A673 (cell line): Measurements from ENCODE around the gene DRD4. TPM values are rescaled to one million over a fixed set of nuclear protein-coding genes. Genes with fewer than 3 reads are reported as not detected.

ENCODE experiments used
- BruUV-seq: library from RNA; stranded (reverse); fragments of 400-500 nt; replicated peaks from 2 replicates; lab custom pipeline; 2021; lab: Mats Ljungman, UMichigan
- CTCF ChIA-PET: fragments of 300-600 bp; sonication (Branson Sonifier 250); formaldehyde crosslinking; loops from one replicate; lab custom pipeline; 2022; ENCODE audit warnings: antibody characterized with exemption; lab: Charles Lee
- POLR2A ChIA-PET: fragments of 300-600 bp; sonication (Branson Sonifier 250); formaldehyde crosslinking; loops from one replicate; lab custom pipeline; 2022; ENCODE audit warnings: antibody characterized with exemption; ENCODE audit not compliant: low non-redundant PET; lab: Charles Lee
- DNase-seq: peaks from one replicate; pipeline ENCODE4 v3.0.0-alpha.2; 2015; ENCODE audit warnings: low spot score
- H3K27ac ChIP-seq: fragments of 200-600 bp; sonication (generic); 2 replicates; pipeline ENCODE4 v1.5.1; 2016; ENCODE audit warnings: mixed run types, low read depth, mild to moderate bottlenecking, mixed read lengths, antibody characterized with exemption, low read length; ENCODE audit not compliant: poor library complexity, severe bottlenecking
- H3K27me3 ChIP-seq: fragments of 200-600 bp; sonication (generic); replicated peaks from 2 replicates; pipeline ENCODE4 v1.6.1; 2017; ENCODE audit warnings: mixed run types, low read depth, mild to moderate bottlenecking, mixed read lengths, antibody characterized with exemption, low read length; ENCODE audit not compliant: insufficient read depth, poor library complexity
- H3K36me3 ChIP-seq: fragments of 200-600 bp; sonication (generic); 2 replicates; pipeline ENCODE4 v1.6.1; 2016; ENCODE audit warnings: mixed run types, mild to moderate bottlenecking, mixed read lengths, antibody characterized with exemption, low read length; ENCODE audit not compliant: insufficient read depth, poor library complexity, severe bottlenecking
- H3K4me1 ChIP-seq: fragments of 200-600 bp; sonication (generic); 2 replicates; pipeline ENCODE4 v1.6.1; 2017; ENCODE audit warnings: mixed run types, mild to moderate bottlenecking, mixed read lengths, antibody characterized with exemption, low read length; ENCODE audit not compliant: insufficient read depth, poor library complexity, severe bottlenecking
- H3K4me3 ChIP-seq: fragments of 200-600 bp; sonication (generic); 2 replicates; pipeline ENCODE4 v1.5.1; 2016; ENCODE audit warnings: low read depth, mixed run types, mild to moderate bottlenecking, mixed read lengths, low read length; ENCODE audit not compliant: poor library complexity, severe bottlenecking
- H3K9me3 ChIP-seq: fragments of 200-600 bp; sonication (generic); 2 replicates; pipeline ENCODE4 v1.6.1; 2016; ENCODE audit warnings: mixed run types, low read depth, mild to moderate bottlenecking, mixed read lengths, antibody characterized with exemption, low read length; ENCODE audit not compliant: poor library complexity, severe bottlenecking
- EZH2 ChIP-seq: fragments of 200-600 bp; sonication (generic); IDR thresholded peaks from 2 replicates; pipeline ENCODE4 v1.6.1; 2017; ENCODE audit warnings: borderline replicate concordance, low read depth, mild to moderate bottlenecking, mixed read lengths, antibody characterized with exemption, low read length; ENCODE audit not compliant: poor library complexity, severe bottlenecking
- intact Hi-C: fragments of 100-400 bp; cut with micrococcal nuclease; formaldehyde crosslinking; loops from one replicate; pipeline ENCODE4 v1.10.0; 2022; ENCODE audit not compliant: unreplicated experiment
- total RNA-seq: library from RNA; stranded (reverse); gene quantifications from 2 replicates; pipeline ENCODE4 v1.2.3, GENCODE V29; 2021
- TF ChIP-seq, protein P1 (sequence below): fragments of 300-800, 200-600 bp; sonication (generic); conservative IDR thresholded peaks from 2 replicates; pipeline ENCODE4 v1.5.1; 2017; ENCODE audit warnings: low read depth, mild to moderate bottlenecking, antibody characterized with exemption, low read length, moderate library complexity, mixed read lengths

The DRD4 gene
- total RNA-seq, 1 experiment from 2014 or later: 3.0 TPM

DNA sequence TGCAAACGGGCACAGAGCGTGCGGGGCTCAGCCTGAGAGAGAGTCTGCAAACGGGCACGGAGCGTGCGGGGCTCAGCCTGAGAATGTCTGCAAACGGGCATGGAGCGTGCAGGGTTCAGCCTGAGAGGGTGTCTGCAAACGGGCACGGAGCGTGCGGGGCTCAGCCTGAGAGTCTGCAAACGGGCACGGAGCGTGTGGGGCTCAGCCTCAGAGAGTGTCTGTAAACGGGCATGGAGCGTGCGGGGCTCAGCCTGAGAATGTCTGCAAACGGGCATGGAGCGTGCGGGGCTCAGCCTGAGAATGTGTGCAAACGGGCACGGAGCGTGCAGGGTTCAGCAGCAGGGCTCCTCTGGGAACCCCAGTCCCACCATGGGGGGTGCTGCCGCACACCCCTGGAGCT lies 47.3 kb upstream of the DRD4 start:
- intact Hi-C loops: no loop called here
- no peaks in the 10 kb centered on the region for H3K4me1 ChIP-seq
- CTCF ChIA-PET: no interaction called here
- peaks cover 59% of the 10 kb centered on the region for H3K36me3 ChIP-seq
- no TSS peak for BruUV-seq
- H3K4me3 ChIP-seq: no peak overlapping the region
- no peaks in the 10 kb centered on the region for H3K27me3 ChIP-seq
- no peak for DNase-seq
- POLR2A ChIA-PET: no interaction called here
- no peaks in the 10 kb centered on the region for H3K9me3 ChIP-seq
- no peak for TF ChIP-seq EZH2
- TF ChIP-seq, protein P1, sequence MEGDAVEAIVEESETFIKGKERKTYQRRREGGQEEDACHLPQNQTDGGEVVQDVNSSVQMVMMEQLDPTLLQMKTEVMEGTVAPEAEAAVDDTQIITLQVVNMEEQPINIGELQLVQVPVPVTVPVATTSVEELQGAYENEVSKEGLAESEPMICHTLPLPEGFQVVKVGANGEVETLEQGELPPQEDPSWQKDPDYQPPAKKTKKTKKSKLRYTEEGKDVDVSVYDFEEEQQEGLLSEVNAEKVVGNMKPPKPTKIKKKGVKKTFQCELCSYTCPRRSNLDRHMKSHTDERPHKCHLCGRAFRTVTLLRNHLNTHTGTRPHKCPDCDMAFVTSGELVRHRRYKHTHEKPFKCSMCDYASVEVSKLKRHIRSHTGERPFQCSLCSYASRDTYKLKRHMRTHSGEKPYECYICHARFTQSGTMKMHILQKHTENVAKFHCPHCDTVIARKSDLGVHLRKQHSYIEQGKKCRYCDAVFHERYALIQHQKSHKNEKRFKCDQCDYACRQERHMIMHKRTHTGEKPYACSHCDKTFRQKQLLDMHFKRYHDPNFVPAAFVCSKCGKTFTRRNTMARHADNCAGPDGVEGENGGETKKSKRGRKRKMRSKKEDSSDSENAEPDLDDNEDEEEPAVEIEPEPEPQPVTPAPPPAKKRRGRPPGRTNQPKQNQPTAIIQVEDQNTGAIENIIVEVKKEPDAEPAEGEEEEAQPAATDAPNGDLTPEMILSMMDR: no peak
- H3K27ac ChIP-seq: no peak overlapping the region

DNA sequence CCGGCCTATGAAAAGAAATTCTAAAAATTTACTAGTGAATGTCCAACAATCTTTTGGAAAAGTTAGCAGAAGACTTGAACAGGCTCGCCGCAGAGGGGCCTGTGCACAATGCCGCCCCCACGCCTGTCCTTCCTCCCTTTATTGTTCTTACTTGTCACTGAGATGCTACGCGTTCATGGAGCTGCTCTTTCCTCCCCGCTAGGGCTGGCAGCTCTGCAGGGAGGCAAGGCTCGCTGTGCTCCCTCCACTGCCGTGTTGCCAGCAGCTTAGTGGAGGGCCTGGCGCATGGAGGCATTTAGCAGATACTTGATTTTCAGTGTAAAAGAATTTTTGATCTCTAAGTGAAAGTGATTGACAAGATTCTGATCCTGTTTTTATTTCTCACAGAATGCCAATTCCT lies 46.1 kb upstream of the DRD4 start:
- DNase-seq: no peak
- peaks cover 62% of the 10 kb centered on the region for H3K36me3 ChIP-seq
- H3K4me1 ChIP-seq: no peaks in the 10 kb centered on the region
- POLR2A ChIA-PET: interaction anchor here (0.7 kb wide), 1 partner anchor 27 kb away, joined by 10 read pairs; no protein-coding TSS in a partner anchor
- H3K4me3 ChIP-seq: no peak overlapping the region
- BruUV-seq: no TSS peak
- no peaks in the 10 kb centered on the region for H3K27me3 ChIP-seq
- TF ChIP-seq, protein P1: no peak
- TF ChIP-seq EZH2: no peak
- H3K9me3 ChIP-seq: no peaks in the 10 kb centered on the region
- no peak overlapping the region for H3K27ac ChIP-seq
- CTCF ChIA-PET: no interaction called here
- intact Hi-C loops: no loop called here

DNA sequence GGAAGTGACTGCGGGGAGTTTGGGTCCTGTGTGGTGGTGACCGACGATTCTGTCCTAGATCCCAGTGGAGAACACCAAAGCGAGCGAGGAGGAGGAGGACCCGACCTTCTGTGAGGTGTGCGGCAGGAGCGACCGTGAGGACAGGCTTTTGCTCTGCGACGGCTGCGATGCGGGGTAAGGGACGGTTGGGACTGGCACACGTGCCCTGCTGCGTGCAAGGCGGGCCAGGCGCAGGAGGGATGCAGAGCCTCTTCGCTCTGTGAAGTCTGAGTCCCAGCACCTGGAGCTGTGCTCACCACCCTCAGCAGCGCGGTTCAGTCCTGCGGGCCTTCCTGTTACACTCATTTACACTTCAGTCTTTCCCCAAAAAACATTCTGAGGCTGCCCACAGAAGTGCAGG lies 44.6 kb upstream of the DRD4 start:
- BruUV-seq: no TSS peak
- intact Hi-C loops: no loop called here

More for the DNA sequence above, 44.6 kb upstream of the DRD4 start:
- H3K4me1 ChIP-seq: no peaks in the 10 kb centered on the region
- no peaks in the 10 kb centered on the region for H3K9me3 ChIP-seq
- no peak for TF ChIP-seq EZH2
- TF ChIP-seq, protein P1: no peak
- no peaks in the 10 kb centered on the region for H3K27me3 ChIP-seq
- ChIA-PET POLR2A (no interaction called here), CTCF (no interaction called here)
- H3K36me3 ChIP-seq: peaks cover 56% of the 10 kb centered on the region
- no peak overlapping the region for H3K27ac ChIP-seq
- DNase-seq: no peak
- H3K4me3 ChIP-seq: no peak overlapping the region
